Measurements from ENCODE around the gene MAPK10. TPM values are rescaled to one million over a fixed set of nuclear protein-coding genes. Genes with fewer than 3 reads are reported as not detected.
A peak's percentile ranks its signal among the peaks of the same experiment; 100 is the strongest.

Gene MAPK10
- total and polyA plus RNA-seq, 5 donors from 2014 or later, result 0.72 TPM; not detected in 4

DNA sequence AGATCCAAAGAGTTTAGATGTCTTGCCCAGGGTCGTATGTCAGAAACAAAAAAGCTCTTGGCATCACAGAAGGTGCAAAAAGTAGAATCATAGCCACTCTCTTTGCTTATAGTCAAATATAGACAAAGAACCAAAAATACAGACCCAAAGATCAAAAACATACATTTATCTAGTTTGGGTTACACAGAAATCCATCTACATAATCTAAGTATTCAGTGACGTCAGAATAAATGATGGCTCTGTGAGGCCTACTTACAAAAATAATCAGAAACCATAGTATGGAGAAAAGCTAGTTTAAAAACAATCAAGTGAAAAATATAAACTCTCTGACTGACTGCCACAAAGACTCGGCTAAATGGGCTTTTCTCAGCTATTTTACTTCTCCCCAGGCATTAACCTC, 126.8 kb downstream of the MAPK10 start:
- Histone ChIP-seq H3K4me1 (ENCODE audit: control insufficient read depth, insufficient read depth, low read length, poor library complexity, severe bottlenecking) (no peaks in the 10 kb centered on the region), H3K27ac (ENCODE audit: insufficient read depth, low read length, poor library complexity, severe bottlenecking) (no peak overlapping the region), H3K4me3 (ENCODE audit: low read depth, low read length) (no peak overlapping the region), H3K27me3 (ENCODE audit: control insufficient read depth, insufficient read depth, low read length) (no peaks in the 10 kb centered on the region), H3K9me3 (ENCODE audit: control insufficient read depth in 2 of 2, low read length in 2 of 2) (no peaks in the 10 kb centered on the region), H3K36me3 (ENCODE audit: control insufficient read depth, insufficient read depth, low read length) (no peaks in the 10 kb centered on the region)
- DNase-seq (no peak), ATAC-seq (ENCODE audit: low read depth in 2 of 2) (no peak)
- no peaks in the 10 kb centered on the region for H3K4me1 Mint-ChIP-seq
- H3K27me3 Mint-ChIP-seq, result no peaks in the 10 kb centered on the region
- no peak overlapping the region for H3K4me3 Mint-ChIP-seq
- H3K9me3 Mint-ChIP-seq, result peaks cover 0 to 21% (median 4%) of the 10 kb centered on the region in 7 donors
- H3K27ac Mint-ChIP-seq, result no peak overlapping the region
- H3K36me3 Mint-ChIP-seq, result no peaks in the 10 kb centered on the region

GRCh38 chr4:86223472-86223871, 136.4 kb downstream of the MAPK10 start:
- H3K27me3 Mint-ChIP-seq, result no peaks in the 10 kb centered on the region
- peaks cover 0 to 6% (median 0%) of the 10 kb centered on the region in 4 donors for H3K4me1 Mint-ChIP-seq
- H3K4me3 ChIP-seq (ENCODE audit: low read depth, low read length), result no peak overlapping the region
- ATAC-seq (ENCODE audit: low read depth in 2 of 2), result no peak
- peaks cover 0 to 8% (median 5%) of the 10 kb centered on the region in 7 donors for H3K9me3 Mint-ChIP-seq
- H3K4me1 ChIP-seq (ENCODE audit: control insufficient read depth, insufficient read depth, low read length, poor library complexity, severe bottlenecking), result no peaks in the 10 kb centered on the region
- H3K4me3 Mint-ChIP-seq, result no peak overlapping the region
- no peak overlapping the region for H3K27ac Mint-ChIP-seq
- H3K27ac ChIP-seq (ENCODE audit: insufficient read depth, low read length, poor library complexity, severe bottlenecking), result no peak overlapping the region
- H3K27me3 ChIP-seq (ENCODE audit: control insufficient read depth, insufficient read depth, low read length), result no peaks in the 10 kb centered on the region
- H3K36me3 ChIP-seq (ENCODE audit: control insufficient read depth, insufficient read depth, low read length), result no peaks in the 10 kb centered on the region
- DNase-seq, result peak in 1 of 3 donors; percentile 1
- no peaks in the 10 kb centered on the region for H3K36me3 Mint-ChIP-seq
- H3K9me3 ChIP-seq (ENCODE audit: control insufficient read depth in 2 of 2, low read length in 2 of 2), result no peaks in the 10 kb centered on the region

- H3K27ac Mint-ChIP-seq, result no peak overlapping the region
Observed at GRCh38 chr4:86221002-86221401, 138.9 kb downstream of the MAPK10 start.

GRCh38 chr4:86220121-86220520, 139.7 kb downstream of the MAPK10 start:
- H3K4me1 Mint-ChIP-seq, result peaks cover 0 to 6% (median 0%) of the 10 kb centered on the region in 4 donors
- no peaks in the 10 kb centered on the region for H3K27me3 ChIP-seq (ENCODE audit: control insufficient read depth, insufficient read depth, low read length)
- no peak overlapping the region for H3K4me3 ChIP-seq (ENCODE audit: low read depth, low read length)
- no peaks in the 10 kb centered on the region for H3K36me3 Mint-ChIP-seq
- no peak overlapping the region for H3K4me3 Mint-ChIP-seq
- no peak overlapping the region for H3K27ac Mint-ChIP-seq
- no peaks in the 10 kb centered on the region for H3K9me3 ChIP-seq (ENCODE audit: control insufficient read depth in 2 of 2, low read length in 2 of 2)
- DNase-seq, result no peak
- H3K27me3 Mint-ChIP-seq, result no peaks in the 10 kb centered on the region
- ATAC-seq (ENCODE audit: low read depth in 2 of 2), result no peak
- no peak overlapping the region for H3K27ac ChIP-seq (ENCODE audit: insufficient read depth, low read length, poor library complexity, severe bottlenecking)
- no peaks in the 10 kb centered on the region for H3K4me1 ChIP-seq (ENCODE audit: control insufficient read depth, insufficient read depth, low read length, poor library complexity, severe bottlenecking)
- peaks cover 0 to 7% (median 3%) of the 10 kb centered on the region in 7 donors for H3K9me3 Mint-ChIP-seq
- no peaks in the 10 kb centered on the region for H3K36me3 ChIP-seq (ENCODE audit: control insufficient read depth, insufficient read depth, low read length)

More at GRCh38 chr4:86221002-86221401, 138.9 kb downstream of the MAPK10 start:
- no peak for DNase-seq
- ATAC-seq (ENCODE audit: low read depth in 2 of 2), result no peak
- no peaks in the 10 kb centered on the region for H3K4me1 ChIP-seq (ENCODE audit: control insufficient read depth, insufficient read depth, low read length, poor library complexity, severe bottlenecking)
- H3K27me3 Mint-ChIP-seq, result no peaks in the 10 kb centered on the region
- peaks cover 0 to 6% (median 4%) of the 10 kb centered on the region in 7 donors for H3K9me3 Mint-ChIP-seq
- H3K9me3 ChIP-seq (ENCODE audit: control insufficient read depth in 2 of 2, low read length in 2 of 2), result no peaks in the 10 kb centered on the region
- no peak overlapping the region for H3K4me3 Mint-ChIP-seq
- no peak overlapping the region for H3K4me3 ChIP-seq (ENCODE audit: low read depth, low read length)
- H3K27me3 ChIP-seq (ENCODE audit: control insufficient read depth, insufficient read depth, low read length), result no peaks in the 10 kb centered on the region
- no peak overlapping the region for H3K27ac ChIP-seq (ENCODE audit: insufficient read depth, low read length, poor library complexity, severe bottlenecking)
- H3K36me3 Mint-ChIP-seq, result no peaks in the 10 kb centered on the region
- peaks cover 0 to 6% (median 0%) of the 10 kb centered on the region in 4 donors for H3K4me1 Mint-ChIP-seq
- H3K36me3 ChIP-seq (ENCODE audit: control insufficient read depth, insufficient read depth, low read length), result no peaks in the 10 kb centered on the region

GRCh38 chr4:86218746-86219473, 140.9 kb downstream of the MAPK10 start:
- no peak overlapping the region for H3K27ac ChIP-seq (ENCODE audit: insufficient read depth, low read length, poor library complexity, severe bottlenecking)
- no peaks in the 10 kb centered on the region for H3K36me3 ChIP-seq (ENCODE audit: control insufficient read depth, insufficient read depth, low read length)
- Mint-ChIP-seq H3K27me3 (no peaks in the 10 kb centered on the region), H3K4me1 (peaks cover 0 to 1% (median 0%) of the 10 kb centered on the region in 4 donors), H3K36me3 (no peaks in the 10 kb centered on the region), H3K27ac (no peak overlapping the region), H3K4me3 (no peak overlapping the region), H3K9me3 (peaks cover 0 to 16% (median 6%) of the 10 kb centered on the region in 7 donors)
- DNase-seq, result no peak
- H3K9me3 ChIP-seq (ENCODE audit: control insufficient read depth in 2 of 2, low read length in 2 of 2), result peaks cover 0 to 3% of the 10 kb centered on the region in 2 experiments
- no peak overlapping the region for H3K4me3 ChIP-seq (ENCODE audit: low read depth, low read length)
- H3K27me3 ChIP-seq (ENCODE audit: control insufficient read depth, insufficient read depth, low read length), result no peaks in the 10 kb centered on the region
- no peak for ATAC-seq (ENCODE audit: low read depth in 2 of 2)
- no peaks in the 10 kb centered on the region for H3K4me1 ChIP-seq (ENCODE audit: control insufficient read depth, insufficient read depth, low read length, poor library complexity, severe bottlenecking)

DNA sequence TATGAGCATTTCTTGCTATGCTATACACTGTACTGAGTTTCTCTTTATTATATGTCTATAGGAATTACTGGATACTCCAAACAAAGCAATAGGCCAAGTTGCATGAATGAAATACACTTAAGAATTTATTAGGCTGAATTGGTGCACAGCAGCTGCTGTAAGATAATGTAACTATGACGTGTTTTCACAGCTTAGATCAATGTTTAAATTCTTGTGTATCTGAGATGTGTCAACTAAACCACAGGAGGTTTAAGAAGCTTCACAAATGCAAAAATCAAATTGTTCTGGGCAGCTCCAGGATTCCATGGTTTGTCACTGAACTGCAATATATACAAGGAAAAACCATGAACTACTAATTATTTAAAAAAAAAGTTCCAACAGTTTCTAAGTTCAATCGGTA, 156.7 kb downstream of the MAPK10 start:
- Histone ChIP-seq H3K4me1 (ENCODE audit: control insufficient read depth, insufficient read depth, low read length, poor library complexity, severe bottlenecking) (no peaks in the 10 kb centered on the region), H3K27ac (ENCODE audit: insufficient read depth, low read length, poor library complexity, severe bottlenecking) (no peak overlapping the region), H3K27me3 (ENCODE audit: control insufficient read depth, insufficient read depth, low read length) (no peaks in the 10 kb centered on the region), H3K9me3 (ENCODE audit: control insufficient read depth in 2 of 2, low read length in 2 of 2) (no peaks in the 10 kb centered on the region), H3K36me3 (ENCODE audit: control insufficient read depth, insufficient read depth, low read length) (no peaks in the 10 kb centered on the region), H3K4me3 (ENCODE audit: low read depth, low read length) (no peak overlapping the region)
- DNase-seq (no peak), ATAC-seq (ENCODE audit: low read depth in 2 of 2) (no peak)
- Mint-ChIP-seq H3K27ac (no peak overlapping the region), H3K36me3 (no peaks in the 10 kb centered on the region), H3K4me3 (no peak overlapping the region), H3K9me3 (no peaks in the 10 kb centered on the region), H3K4me1 (no peaks in the 10 kb centered on the region), H3K27me3 (no peaks in the 10 kb centered on the region)

- no peaks in the 10 kb centered on the region for H3K27me3 Mint-ChIP-seq
- Histone ChIP-seq H3K9me3 (ENCODE audit: control insufficient read depth in 2 of 2, low read length in 2 of 2) (no peaks in the 10 kb centered on the region), H3K36me3 (ENCODE audit: control insufficient read depth, insufficient read depth, low read length) (no peaks in the 10 kb centered on the region), H3K4me3 (ENCODE audit: low read depth, low read length) (no peak overlapping the region), H3K27me3 (ENCODE audit: control insufficient read depth, insufficient read depth, low read length) (no peaks in the 10 kb centered on the region), H3K4me1 (ENCODE audit: control insufficient read depth, insufficient read depth, low read length, poor library complexity, severe bottlenecking) (no peaks in the 10 kb centered on the region), H3K27ac (ENCODE audit: insufficient read depth, low read length, poor library complexity, severe bottlenecking) (no peak overlapping the region)
- H3K4me3 Mint-ChIP-seq, result no peak overlapping the region
- no peak overlapping the region for H3K27ac Mint-ChIP-seq
- DNase-seq (no peak), ATAC-seq (ENCODE audit: low read depth in 2 of 2) (no peak)
- no peaks in the 10 kb centered on the region for H3K36me3 Mint-ChIP-seq
- H3K4me1 Mint-ChIP-seq, result no peaks in the 10 kb centered on the region
- H3K9me3 Mint-ChIP-seq, result peaks cover 0 to 28% (median 7%) of the 10 kb centered on the region in 7 donors
Observed at GRCh38 chr4:86185659-86186058, 174.2 kb downstream of the MAPK10 start.

DNA sequence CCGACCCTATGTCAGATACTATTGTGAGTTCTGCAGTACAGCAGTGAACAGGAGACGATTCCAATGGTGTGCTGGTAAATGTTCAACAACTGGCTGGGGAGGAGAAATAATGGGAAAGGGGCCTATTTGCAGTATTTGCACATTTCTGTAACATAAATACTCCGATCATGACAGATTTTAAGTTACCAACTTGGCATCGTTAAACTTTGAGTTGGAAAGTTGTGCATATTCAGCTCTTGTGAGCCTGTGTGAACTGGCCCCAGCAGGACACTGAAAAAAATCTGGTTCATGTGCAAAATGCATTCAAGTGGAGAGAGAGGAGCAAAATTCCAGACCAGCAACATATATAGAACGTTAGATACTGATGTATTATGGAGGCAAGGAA, 175.0 kb downstream of the MAPK10 start:
- no peak overlapping the region for H3K4me3 ChIP-seq (ENCODE audit: low read depth, low read length)
- no peaks in the 10 kb centered on the region for H3K9me3 ChIP-seq (ENCODE audit: control insufficient read depth in 2 of 2, low read length in 2 of 2)
- H3K36me3 Mint-ChIP-seq, result no peaks in the 10 kb centered on the region
- no peaks in the 10 kb centered on the region for H3K27me3 Mint-ChIP-seq
- no peak overlapping the region for H3K27ac Mint-ChIP-seq
- H3K27ac ChIP-seq (ENCODE audit: insufficient read depth, low read length, poor library complexity, severe bottlenecking), result no peak overlapping the region
- no peaks in the 10 kb centered on the region for H3K27me3 ChIP-seq (ENCODE audit: control insufficient read depth, insufficient read depth, low read length)
- H3K4me3 Mint-ChIP-seq, result no peak overlapping the region
- no peaks in the 10 kb centered on the region for H3K4me1 Mint-ChIP-seq
- H3K4me1 ChIP-seq (ENCODE audit: control insufficient read depth, insufficient read depth, low read length, poor library complexity, severe bottlenecking), result no peaks in the 10 kb centered on the region
- peaks cover 4 to 30% (median 9%) of the 10 kb centered on the region in 7 donors for H3K9me3 Mint-ChIP-seq
- ATAC-seq (ENCODE audit: low read depth in 2 of 2) (no peak), DNase-seq (no peak)
- no peaks in the 10 kb centered on the region for H3K36me3 ChIP-seq (ENCODE audit: control insufficient read depth, insufficient read depth, low read length)
